Mucosa of stomach (tissue), 1 donor: ENCODE data around the gene WFDC8.
"Not testable (repeated sequence)": the region's sequence is repeated elsewhere in the genome, so short reads cannot be mapped to it uniquely, and the experiment has no call there.

Experiments used
- H3K27me3 ChIP-seq: one replicate; pipeline ENCODE4 v1.7.0; 2013; ENCODE audit warnings: mild to moderate bottlenecking, low read length; ENCODE audit not compliant: control insufficient read depth, insufficient read depth
- H3K36me3 ChIP-seq: one replicate; pipeline ENCODE4 v1.7.0; 2013; ENCODE audit warnings: low read length; ENCODE audit not compliant: control insufficient read depth, insufficient read depth
- H3K4me1 ChIP-seq: one replicate; pipeline ENCODE4 v1.7.0; 2013; ENCODE audit warnings: mild to moderate bottlenecking, low read length; ENCODE audit not compliant: control insufficient read depth, insufficient read depth
- H3K4me3 ChIP-seq: one replicate; pipeline ENCODE4 v1.7.0; 2013; ENCODE audit warnings: low read length
- H3K9ac ChIP-seq: one replicate; pipeline ENCODE4 v1.7.0; 2013; ENCODE audit warnings: mild to moderate bottlenecking, low read length, moderate library complexity
- H3K9me3 ChIP-seq: one replicate; pipeline ENCODE4 v1.7.0; 2013; ENCODE audit warnings: mild to moderate bottlenecking, low read length, moderate library complexity; ENCODE audit not compliant: control insufficient read depth
- donor health status: Pancreatic carcinoma.

Gene WFDC8

DNA sequence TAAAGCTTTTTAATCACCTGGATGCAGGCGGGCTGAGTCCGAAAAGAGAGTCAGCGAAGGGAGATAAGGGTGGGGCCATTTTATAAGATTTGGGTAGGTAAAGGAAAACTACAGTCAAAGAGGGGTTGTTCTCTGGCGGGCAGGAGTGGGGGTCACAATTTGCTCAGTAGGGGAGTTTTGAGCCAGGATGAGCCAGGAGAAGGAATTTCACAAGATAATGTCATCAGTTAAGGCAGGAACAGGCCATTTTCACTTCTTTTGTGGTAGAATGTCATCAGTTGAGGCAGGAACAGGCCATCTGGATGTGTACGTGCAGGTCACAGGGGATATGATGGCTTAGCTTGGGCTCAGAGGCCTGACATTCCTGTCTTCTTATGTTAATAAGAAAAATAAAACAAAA, 5.2 kb upstream of the WFDC8 start:
- H3K4me3 ChIP-seq, H3K9me3 ChIP-seq, H3K27me3 ChIP-seq, H3K4me1 ChIP-seq, H3K9ac ChIP-seq, H3K36me3 ChIP-seq: not testable (repeated sequence)

DNA sequence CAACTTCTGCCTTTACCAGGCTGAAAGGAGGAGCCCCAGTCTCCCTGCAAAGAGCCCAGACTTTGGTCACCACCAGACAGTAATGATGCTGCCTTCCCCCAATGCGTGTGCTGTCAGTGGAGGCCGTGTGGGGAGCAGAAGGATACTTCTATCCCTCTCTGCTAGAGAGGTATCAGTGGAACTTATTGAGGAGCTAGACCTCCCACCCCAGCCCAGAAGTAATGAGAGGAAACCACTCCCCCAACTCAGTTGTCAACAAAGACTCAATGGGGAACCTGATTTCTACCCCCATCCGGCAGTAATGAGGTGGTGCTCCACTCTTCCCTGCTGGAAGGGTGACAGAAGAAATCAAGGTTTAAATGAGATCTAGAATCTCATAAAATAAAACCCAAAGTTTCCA, 4.4 kb upstream of the WFDC8 start:
- Histone ChIP-seq H3K4me1 (no peaks in the 10 kb centered on the region), H3K9me3 (no peaks in the 10 kb centered on the region), H3K36me3 (no peaks in the 10 kb centered on the region), H3K27me3 (no peaks in the 10 kb centered on the region), H3K9ac (no peak overlapping the region), H3K4me3 (no peak overlapping the region)

DNA sequence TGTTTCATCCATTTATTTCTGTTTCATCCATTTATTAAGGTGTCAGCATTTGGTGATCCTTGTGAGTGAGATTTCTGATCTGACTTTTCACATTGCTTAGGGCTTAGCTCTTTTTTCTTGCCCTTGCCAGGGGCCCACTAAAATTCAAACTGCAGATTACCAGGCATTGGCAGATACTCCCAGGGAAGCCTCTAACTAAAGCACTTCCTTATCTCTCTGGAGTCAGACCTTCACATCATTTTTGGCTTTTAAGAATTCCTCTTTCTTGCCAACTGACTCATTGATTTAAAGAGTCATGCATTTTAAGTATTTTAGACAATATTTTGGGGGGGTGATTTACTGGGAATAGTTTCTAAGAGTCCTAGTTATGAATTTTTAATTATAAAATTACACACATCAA, 2.6 kb upstream of the WFDC8 start:
- Histone ChIP-seq H3K4me3 (no peak overlapping the region), H3K9me3 (no peaks in the 10 kb centered on the region), H3K4me1 (no peaks in the 10 kb centered on the region), H3K36me3 (no peaks in the 10 kb centered on the region), H3K9ac (no peak overlapping the region), H3K27me3 (no peaks in the 10 kb centered on the region)

DNA sequence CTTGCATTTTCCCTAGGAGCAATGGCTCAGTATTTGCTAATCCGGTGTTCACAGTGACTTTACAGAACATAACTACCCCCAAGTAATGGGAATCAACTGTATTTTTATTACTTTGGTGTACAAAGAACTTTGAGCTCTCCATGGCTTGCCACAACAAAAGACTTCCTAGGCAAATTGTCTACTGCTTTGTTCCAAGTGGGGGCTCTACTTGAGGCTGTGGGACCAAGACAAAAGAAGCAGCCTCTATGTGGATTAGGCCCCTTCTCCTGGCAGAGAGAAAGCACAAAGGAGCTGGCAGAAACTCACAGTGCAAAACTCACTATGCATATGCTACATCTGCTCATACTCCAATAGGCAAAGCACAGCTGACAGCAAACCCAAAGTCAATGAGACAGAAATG, 853 bp downstream of the WFDC8 start:
- Histone ChIP-seq H3K4me1 (no peaks in the 10 kb centered on the region), H3K9me3 (no peaks in the 10 kb centered on the region), H3K4me3 (no peak overlapping the region), H3K9ac (no peak overlapping the region), H3K36me3 (no peaks in the 10 kb centered on the region), H3K27me3 (no peaks in the 10 kb centered on the region)

DNA sequence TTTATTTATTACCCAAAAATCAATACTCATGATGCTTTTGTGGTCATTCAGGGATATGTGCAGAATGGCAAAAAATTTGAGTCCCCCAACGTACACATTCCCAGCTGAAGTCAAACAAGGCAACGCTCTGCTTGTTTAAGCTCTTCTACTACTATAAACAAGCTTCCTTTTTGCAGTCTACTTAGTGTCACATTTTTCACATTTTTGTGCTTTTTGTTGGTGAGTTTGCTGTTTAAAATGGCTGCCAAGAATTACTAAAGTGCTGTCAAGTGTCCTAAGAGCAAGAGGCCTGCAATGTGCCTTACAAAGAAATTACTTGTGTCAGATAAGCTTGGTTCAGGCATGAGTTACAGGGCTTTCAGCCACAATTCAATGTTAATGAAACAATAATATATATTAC, 2.1 kb downstream of the WFDC8 start:
- H3K9me3 ChIP-seq: no peaks in the 10 kb centered on the region
- H3K4me1 ChIP-seq: no peaks in the 10 kb centered on the region
- H3K4me3 ChIP-seq: no peak overlapping the region
- no peaks in the 10 kb centered on the region for H3K27me3 ChIP-seq
- H3K36me3 ChIP-seq: no peaks in the 10 kb centered on the region
- no peak overlapping the region for H3K9ac ChIP-seq

DNA sequence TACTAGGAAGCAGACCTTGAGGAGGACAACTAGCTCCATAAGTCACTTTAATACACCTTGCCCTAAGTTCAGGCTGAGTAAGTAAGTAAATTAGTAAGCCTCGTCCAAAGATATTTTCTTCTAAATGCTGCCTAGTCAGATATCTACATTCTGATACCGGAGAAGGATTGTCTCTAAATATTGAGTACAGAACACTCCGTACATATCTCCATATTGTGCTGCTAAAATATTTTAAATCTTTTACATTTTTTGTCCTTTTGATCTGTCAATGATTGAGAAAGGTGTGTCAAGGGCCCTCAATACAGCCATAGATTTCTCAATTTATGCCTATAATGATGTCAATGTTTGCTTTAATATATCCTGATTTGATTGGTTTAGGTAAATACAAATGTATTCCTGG, 3.2 kb downstream of the WFDC8 start:
- Histone ChIP-seq H3K27me3 (no peaks in the 10 kb centered on the region), H3K9me3 (no peaks in the 10 kb centered on the region), H3K4me1 (no peaks in the 10 kb centered on the region), H3K4me3 (no peak overlapping the region), H3K36me3 (no peaks in the 10 kb centered on the region), H3K9ac (no peak overlapping the region)

DNA sequence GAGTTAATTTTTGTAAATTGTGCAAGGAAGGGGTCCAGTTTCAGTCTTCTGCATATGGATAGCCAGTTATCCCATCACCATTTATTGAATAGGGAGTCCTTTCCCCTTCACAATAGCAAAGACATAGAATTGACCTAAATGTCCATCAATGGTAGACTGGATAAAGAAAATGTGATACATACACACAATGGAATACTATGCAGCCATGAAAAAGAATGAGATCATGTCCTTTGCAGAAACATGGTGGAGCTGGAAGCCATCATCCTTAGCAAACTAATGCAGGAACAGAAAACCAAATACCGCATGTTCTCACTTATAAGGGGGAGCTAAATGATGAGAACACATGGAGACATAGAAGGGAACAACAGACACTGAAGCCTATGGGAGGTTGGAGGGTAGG, 9.4 kb downstream of the WFDC8 start:
- not testable (repeated sequence) for H3K4me1 ChIP-seq, H3K9me3 ChIP-seq, H3K9ac ChIP-seq, H3K27me3 ChIP-seq, H3K4me3 ChIP-seq, H3K36me3 ChIP-seq

DNA sequence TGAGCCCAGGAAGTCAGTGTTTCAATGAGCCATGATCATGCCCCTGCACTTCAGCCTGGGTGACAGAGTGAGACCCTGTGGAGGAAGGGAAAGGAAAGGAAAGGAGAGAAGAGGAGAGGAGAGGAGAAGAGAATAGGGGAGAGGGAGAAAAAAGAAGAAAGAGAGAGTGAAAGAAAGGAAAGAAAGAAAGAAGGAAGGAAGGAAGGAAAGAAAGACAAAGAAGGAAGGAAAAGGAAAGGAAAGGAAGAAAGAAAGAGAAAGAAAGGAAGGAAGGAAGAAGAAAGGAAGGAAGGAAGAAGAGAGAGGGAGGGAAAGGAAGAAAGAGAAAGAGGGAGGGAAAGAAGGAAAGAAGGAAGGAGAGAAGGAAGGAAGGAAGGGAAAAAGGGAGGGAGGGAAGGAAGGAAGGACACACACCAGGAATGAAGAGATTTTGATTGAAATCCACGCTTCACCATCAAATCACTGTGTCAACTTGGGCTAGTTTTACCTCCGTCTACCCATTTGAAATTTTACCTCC, 14.3 kb downstream of the WFDC8 start:
- Histone ChIP-seq H3K9ac (no peak overlapping the region), H3K27me3 (no peaks in the 10 kb centered on the region), H3K4me3 (no peak overlapping the region), H3K9me3 (no peaks in the 10 kb centered on the region), H3K4me1 (no peaks in the 10 kb centered on the region), H3K36me3 (no peaks in the 10 kb centered on the region)

DNA sequence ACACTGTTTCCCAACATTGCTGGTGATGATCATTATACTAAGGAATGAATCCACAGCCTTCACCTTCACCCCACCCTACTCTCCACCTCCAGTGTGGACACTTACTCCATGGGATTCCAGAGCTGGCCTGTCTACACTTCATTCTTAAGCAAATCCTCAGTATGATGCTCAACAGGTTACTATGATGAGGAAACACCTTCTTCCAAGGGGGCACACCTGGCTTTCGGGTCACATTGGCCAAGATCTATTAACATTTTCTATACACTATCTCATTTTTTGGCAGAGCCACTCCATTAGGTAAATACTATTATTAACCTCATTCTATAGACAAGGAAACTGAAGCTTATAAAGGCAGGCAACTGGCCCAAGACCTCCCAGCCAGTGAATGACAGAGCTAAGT, 23.9 kb downstream of the WFDC8 start:
- Histone ChIP-seq H3K4me3 (no peak overlapping the region), H3K4me1 (no peaks in the 10 kb centered on the region), H3K9me3 (no peaks in the 10 kb centered on the region), H3K27me3 (no peaks in the 10 kb centered on the region), H3K9ac (no peak overlapping the region), H3K36me3 (no peaks in the 10 kb centered on the region)

DNA sequence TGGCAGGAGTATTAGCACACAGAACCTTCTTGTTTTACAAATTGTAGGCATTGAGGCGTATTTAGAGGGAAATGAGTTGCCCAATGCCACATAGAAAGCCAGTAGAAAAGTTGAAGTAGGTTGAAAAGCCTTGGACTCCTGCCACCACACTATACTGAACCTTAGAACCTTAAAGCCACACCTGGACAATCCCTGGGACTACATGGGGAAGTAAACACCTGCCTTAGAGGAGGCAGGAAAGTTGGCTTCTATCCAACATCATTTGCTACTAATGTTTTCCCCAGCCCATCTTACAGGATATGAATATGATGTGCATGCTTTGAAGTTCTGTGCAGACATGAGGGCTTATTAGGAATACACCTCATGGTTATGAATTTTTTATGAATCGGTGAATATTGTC, 26.6 kb downstream of the WFDC8 start:
- Histone ChIP-seq H3K9ac (no peak overlapping the region), H3K36me3 (no peaks in the 10 kb centered on the region), H3K27me3 (no peaks in the 10 kb centered on the region), H3K4me1 (no peaks in the 10 kb centered on the region), H3K4me3 (no peak overlapping the region), H3K9me3 (no peaks in the 10 kb centered on the region)

DNA sequence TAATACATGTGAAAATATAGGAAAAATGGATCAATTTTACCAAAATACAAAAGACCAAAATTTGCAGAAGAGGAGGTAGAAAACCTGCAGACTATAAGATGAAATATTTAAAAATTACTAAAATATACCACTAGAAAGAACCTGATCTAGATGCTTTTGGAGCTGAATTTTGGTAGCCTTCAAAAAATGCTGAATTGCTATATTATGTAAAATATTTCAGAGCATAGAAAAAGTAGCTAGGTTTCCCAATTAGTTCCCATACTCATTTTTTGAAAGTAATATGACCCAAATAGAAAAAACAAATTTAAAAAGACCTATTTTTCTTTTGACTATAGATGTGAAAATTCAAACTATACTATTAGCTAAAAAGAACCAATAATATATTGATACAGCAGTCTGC, 28.3 kb downstream of the WFDC8 start:
- no peaks in the 10 kb centered on the region for H3K4me1 ChIP-seq
- H3K36me3 ChIP-seq: no peaks in the 10 kb centered on the region
- H3K27me3 ChIP-seq: no peaks in the 10 kb centered on the region
- H3K9me3 ChIP-seq: no peaks in the 10 kb centered on the region
- no peak overlapping the region for H3K4me3 ChIP-seq
- no peak overlapping the region for H3K9ac ChIP-seq

DNA sequence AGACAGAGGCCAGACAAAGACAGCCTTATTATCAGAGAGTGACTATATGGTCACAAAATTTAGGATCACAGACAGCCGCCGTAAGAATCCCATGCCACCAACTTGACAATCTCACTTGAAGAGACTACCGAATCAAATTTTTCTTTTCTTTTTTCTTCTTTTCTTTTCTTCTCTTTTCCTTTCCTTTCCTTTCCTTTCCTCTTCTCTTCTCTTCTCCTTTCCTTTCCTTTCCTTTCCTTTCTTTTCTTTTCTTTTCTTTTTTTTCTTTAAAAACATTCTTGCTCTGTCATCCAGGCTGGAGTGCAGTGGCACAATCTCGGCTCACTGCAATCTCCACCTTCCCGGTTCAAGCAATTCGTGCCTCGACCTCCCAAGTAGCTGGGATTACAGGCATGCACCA, 30.7 kb downstream of the WFDC8 start:
- no peak overlapping the region for H3K9ac ChIP-seq
- H3K9me3 ChIP-seq: no peaks in the 10 kb centered on the region
- H3K4me1 ChIP-seq: no peaks in the 10 kb centered on the region
- no peaks in the 10 kb centered on the region for H3K36me3 ChIP-seq
- H3K27me3 ChIP-seq: no peaks in the 10 kb centered on the region
- no peak overlapping the region for H3K4me3 ChIP-seq

DNA sequence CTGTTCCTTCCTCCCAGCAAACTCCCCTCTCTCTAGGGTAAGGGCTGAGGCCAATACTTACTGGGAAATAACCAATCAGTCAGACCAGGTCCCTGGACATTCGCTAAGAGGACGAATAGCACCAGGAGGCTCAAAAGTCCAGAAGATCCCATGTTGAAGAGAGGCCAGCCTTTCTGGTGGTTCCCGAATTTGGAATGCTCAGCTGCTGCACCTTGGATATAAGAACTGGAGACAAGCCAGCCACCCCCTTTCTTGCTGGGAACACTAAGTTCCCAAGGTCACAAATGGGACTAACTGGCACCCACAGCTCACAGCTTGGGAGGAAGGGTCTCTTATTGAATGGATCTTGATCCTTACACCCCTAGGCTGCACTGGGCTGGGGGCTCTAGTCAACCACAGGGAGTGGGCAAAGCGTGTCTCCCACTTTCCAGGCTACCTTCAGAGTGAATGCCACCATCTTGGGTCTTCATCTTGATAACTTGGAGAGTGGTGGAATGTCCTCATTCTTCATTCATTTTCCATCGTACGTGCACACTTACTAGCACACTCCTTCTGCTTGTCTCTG, 31.8 kb downstream of the WFDC8 start, which contains the start of gene EPPIN:
Gene EPPIN (minus strand): TSS at position 196 of the 565 bp plus-strand sequence. CDS start 44 bp downstream, at position 152.
- H3K4me1 ChIP-seq: no peaks in the 10 kb centered on the region
- no peak within 1 kb of the TSS for H3K4me3 ChIP-seq
- H3K9me3 ChIP-seq: no peaks in the 10 kb centered on the region
- H3K9ac ChIP-seq: no peak within 1 kb of the TSS
- no peaks in the 10 kb centered on the region for H3K36me3 ChIP-seq
- H3K27me3 ChIP-seq: no peaks in the 10 kb centered on the region
